Amniotic stem cell (primary cell): ENCODE data around the gene LARGE1.

Experiments
- DNase-seq: peaks from one replicate; lab custom pipeline; 2025; lab: John Stamatoyannopoulos, UW

The LARGE1 gene

GRCh38 chr22:33819743-33820142, 100.5 kb downstream of the LARGE1 start:
- no peak for DNase-seq

DNA sequence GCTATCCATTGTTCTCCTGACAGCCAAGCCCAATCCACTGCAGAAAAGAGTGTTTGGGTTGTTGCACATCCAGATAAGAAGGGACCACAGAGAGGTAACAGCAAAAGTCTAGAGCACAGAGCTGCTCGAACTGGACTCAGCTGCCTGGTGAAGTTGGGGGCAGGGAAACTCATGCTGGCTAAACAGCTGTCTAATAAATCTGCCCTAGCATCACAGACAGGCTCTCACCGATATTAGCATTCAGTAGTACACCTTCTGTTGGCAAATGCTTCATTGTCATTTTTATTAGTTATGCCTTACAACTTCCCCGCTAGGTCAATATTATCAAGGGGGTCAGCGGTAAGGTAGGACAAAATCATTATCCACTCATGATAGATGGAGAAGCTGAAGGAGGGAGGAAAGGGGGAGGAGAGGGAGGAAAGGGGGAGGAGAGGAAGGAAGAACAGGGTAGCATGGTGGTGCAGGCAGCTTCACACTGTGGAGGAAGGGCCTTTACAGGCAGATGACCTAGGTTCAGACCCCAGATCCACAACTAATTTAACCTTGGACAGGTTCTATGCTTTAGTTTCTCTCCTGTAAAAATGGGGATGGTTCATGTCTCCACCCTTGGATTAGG, 102.7 kb downstream of the LARGE1 start:
- DNase-seq, result no peak

DNA sequence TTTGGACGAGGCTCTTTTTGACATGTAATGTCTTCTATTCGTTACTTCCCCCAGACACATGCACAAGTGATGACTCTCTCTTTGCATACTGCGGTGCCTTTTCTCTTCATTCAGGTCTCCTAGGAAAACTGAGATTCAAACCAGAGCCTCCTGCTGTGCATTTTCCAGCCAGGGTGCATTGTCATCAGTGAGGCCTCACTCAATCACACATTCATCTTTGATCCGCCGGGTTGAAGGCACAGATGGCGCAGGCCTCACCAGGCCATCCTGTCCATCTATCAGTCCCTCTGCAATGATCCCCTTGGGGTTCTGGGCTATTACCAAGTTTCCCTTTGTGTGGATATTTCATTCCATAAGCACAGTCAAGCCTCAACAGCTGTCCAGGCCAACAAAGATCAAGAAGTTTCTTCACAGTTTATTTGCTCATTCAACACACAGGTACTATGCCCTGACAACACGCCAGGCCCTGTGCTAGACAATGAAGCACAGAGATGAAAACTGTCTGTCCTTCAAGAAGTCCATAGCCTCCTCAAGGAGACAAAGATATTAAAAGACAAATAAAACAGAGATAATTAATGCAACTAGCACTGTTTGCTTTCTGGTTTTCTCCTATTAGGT, 107.8 kb downstream of the LARGE1 start:
- no peak for DNase-seq

GRCh38 chr22:33811686-33812085, 108.6 kb downstream of the LARGE1 start:
- peak; percentile 44 for DNase-seq

DNA sequence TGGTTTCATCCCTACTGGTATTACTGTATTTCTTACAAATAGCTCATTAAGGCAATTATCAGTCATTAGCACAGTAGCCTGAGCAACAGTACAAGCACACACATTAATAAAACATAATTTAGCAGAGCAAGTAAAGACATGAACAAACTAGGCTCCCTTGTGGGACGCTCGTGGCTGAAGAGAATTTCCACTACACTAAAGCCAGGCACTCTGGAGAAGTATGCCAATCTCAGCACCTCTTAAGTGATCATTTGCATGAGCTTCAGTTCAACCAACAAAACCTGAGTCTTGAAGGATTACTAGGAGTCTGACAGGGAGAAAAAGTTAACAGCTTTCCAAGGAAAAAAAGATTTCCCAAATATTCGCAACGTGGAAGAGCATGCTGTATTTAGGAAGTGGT, 109.1 kb downstream of the LARGE1 start:
- no peak for DNase-seq

GRCh38 chr22:33807470-33807869, 112.8 kb downstream of the LARGE1 start:
- DNase-seq, result peak; percentile 34

- no peak for DNase-seq
Measured at GRCh38 chr22:33806191-33806590, 114.1 kb downstream of the LARGE1 start.

DNA sequence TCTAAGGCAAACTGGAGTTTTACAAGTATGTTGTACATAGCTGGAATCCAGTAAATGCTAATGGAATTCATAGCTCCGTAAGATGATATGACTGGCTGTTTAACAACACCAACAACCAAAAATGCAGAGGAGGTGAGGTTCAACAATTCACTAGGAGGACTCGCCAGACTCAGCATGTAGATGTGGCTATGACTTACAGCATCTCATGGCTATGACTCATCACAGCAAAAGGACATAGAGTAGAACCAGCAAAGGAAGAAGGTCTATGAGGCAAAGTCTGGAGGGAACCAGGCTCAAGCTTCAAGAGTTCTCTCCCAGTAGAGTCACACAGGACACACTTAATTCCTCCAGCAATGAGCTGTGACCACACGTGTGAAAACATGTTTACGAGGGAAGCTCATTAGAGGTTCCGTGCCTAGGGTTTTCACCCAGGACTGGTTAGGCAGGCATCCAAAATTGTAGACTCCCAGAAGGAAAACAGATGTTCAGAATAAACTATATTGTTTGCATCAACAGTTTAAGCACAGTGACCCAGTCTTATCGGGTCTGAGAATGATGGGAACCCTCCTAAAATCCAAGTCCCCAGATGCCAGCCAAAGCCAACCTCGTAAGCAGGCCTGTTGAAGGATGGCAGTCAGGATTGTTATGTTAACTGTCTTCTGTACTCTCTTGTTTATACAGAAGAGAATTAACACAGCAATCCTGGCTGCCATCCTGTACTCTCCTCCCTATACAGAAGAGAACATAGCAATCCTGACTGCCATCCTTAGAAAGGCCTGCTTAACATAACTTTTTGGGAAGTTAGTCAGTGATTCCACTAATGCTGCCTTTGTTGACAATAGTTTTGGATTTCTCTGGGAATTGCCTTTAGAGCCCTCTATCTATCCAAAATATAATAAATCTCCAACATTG, 116.6 kb downstream of the LARGE1 start:
- DNase-seq, result peak; percentile 81

- no peak for DNase-seq
Measured at GRCh38 chr22:33798401-33798800, 121.9 kb downstream of the LARGE1 start.

DNA sequence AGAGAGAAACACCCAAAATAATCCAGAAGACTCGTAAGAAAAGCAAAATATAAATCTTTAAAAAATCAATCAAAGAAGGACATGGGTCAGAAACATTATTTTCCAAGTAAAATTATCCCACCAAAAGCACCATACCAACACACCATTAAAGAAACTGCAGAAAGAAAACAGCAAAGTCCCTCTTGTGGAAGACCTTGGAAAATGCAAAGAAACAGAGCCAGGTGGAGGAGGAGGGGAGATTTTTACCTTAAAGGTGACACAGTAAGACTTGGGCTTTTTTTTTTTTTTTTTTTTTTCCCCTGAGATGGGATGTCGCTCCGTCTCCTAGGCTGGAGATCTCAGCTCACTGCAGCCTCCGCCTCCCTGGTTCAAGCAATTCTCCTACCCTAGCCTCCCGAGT, 123.8 kb downstream of the LARGE1 start:
- no peak for DNase-seq

GRCh38 chr22:33793475-33793874, 126.8 kb downstream of the LARGE1 start:
- no peak for DNase-seq

DNA sequence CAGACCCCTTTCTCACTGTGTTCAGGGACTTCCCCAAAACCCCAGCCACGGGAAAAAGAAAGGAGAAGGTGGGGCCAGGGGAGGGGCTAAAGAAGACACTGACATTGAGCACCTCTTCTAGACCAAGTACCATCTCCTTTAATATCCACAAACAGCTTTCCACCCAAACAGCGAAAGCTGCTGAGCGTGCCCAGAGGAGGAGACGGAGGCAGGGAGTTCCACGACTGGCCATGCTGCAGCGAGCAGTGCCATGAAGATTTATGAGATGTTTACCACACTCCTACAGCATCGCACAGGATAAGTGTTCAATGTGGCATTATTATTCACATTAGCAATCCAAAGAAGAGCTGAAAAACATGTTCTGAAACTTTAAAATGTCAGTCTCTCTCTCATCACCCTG, 127.4 kb downstream of the LARGE1 start:
- no peak for DNase-seq

DNA sequence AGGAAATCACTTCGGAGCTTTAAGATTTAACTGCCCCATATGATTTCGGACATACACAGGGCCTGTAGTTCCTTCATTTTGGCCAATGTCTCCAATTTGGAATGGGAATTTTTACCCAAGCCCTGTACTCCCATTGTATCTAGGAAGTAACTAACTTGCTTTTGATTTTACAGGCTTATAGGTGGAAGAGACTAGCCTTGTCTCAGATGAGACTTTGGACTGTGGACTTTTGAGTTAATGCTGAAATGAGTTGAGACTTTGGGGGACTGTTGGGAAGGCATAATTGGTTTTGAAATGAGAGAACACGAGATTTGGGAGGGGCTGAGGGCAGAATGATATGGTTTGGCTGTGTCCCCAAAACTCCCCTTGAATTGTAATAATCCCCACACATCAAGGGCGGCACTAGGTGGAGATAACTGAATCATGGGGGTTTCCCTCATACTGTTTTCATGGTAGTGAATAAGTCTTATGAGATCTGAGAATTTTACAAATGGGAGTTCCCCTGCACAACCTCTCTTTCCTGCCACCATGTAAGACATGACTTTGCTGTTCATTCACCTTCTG, 130.5 kb downstream of the LARGE1 start:
- no peak for DNase-seq

- DNase-seq, result no peak
Measured at GRCh38 chr22:33788927-33789326, 131.3 kb downstream of the LARGE1 start.

DNA sequence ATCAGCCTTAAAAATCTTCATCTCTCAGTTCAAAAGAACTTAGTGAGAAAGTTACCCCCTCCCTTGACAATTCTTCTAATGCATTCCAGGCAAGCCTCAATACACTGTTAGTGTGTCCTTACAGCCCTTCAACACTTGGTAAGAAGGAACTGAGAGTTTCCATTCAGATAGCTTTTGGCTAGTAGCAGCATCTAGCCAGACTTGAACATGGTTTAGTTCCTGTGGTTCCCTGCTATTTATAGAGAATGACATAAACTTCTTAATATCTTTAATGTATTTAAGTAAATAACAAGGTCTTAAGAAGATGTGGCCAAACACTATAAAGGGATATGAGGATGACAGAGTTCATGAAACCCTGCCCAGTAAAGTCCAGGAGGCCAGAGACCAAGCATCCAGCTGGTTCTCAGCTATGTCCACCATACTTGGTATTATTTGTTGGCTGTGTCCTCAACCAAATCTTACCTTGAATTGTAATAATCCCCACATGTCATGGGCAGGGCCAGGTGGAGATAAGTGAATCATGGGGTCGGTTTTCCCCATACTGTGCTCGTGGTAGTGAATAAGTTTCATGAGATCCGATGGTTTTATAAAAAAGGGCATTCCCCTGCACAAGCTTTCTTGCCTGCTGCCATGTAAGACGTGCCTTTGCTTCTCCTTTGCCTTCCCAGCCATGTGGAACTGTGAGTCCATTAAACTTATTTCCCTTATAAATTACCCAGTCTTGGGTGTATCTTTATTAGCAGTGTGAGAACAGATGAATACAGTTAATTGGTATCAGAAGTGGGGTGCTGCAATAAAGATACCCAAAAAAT, 132.4 kb downstream of the LARGE1 start:
- DNase-seq, result no peak

GRCh38 chr22:33786149-33786548, 134.1 kb downstream of the LARGE1 start:
- DNase-seq, result no peak

- peak; percentile 4 for DNase-seq
Measured at GRCh38 chr22:33785283-33785968, 134.8 kb downstream of the LARGE1 start.

DNA sequence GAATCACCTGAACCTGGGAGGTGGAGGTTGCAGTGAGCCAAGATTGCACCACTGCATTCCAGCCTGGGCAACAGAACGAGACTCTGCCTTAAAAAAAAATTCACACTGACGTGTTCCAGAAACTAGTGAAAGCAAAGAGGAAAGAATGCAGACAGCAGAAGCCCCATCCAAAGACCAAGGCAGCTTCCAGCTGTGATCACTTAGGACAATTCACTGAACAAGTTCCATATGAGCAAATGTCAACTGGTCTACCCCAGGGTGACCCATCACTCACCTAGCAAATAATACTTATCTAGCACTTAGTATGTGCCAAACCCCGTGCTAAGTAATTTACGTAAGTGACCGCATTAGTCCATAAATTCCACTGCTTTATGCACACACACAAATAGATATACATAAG, 138.9 kb downstream of the LARGE1 start:
- DNase-seq, result no peak

DNA sequence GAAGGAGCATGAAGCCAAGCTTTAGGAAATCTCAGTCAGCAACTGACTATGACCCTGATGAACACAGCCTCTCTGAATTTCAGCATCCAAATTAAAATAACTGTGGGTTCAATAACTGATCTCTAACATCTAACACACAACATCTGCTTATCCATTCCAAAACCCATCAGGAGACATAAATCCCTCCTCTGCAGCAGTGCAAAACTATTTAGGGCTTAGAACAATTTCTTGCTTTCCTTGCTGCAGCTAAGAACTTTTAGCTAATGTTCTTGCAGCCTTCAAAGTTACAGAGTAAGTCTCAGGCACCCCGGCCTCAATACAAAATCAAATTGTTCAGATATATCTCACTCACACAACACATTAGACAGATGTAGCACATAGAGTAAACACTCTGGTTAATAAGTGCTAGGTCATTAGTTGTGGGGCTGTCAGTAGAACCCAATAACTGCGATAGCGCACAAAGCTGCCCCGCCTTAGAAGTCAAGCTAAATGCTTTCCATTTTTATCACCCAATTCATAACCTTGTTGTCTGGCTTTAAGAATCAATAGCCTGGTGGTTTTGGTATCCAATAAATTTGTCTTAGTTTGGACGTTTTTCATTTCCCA, 139.6 kb downstream of the LARGE1 start:
- no peak for DNase-seq

GRCh38 chr22:33779243-33779642, 141.0 kb downstream of the LARGE1 start:
- DNase-seq, result no peak

GRCh38 chr22:33776491-33776890, 143.8 kb downstream of the LARGE1 start:
- no peak for DNase-seq
